Heart left ventricle (tissue), 16 donors: Measurements from ENCODE around the gene SIX1. TPM values are rescaled to one million over a fixed set of nuclear protein-coding genes. Genes with fewer than 3 reads are reported as not detected.

Experiments
- ATAC-seq, 4 donors: fragments of 200-7000 bp; cut with Tn5 transposase; one replicate each; pipeline ENCODE4 v1.9.1; 2020 to 2022; ENCODE audit warnings: moderate library complexity in 4 of 4, mild to moderate bottlenecking in 3 of 4, moderate number of reproducible peaks in 1 of 4
- DNase-seq, 5 donors: peaks; one replicate each; pipeline ENCODE4 v3.0.0-alpha.2; 2020
- H3K27ac ChIP-seq, 12 donors: fragments of 200-600 bp; sonication (generic) in 4 of 12; one replicate each; pipeline versions ENCODE4 v1.5.0 to v1.8.0; 2016 to 2022; ENCODE audit warnings: mild to moderate bottlenecking in 2 of 12
- H3K27me3 ChIP-seq, 9 donors: fragments of 200-600 bp; sonication (generic) in 2 of 9; one replicate each; pipeline versions ENCODE4 v1.5.1 to v1.8.0; 2016 to 2022; ENCODE audit warnings: mild to moderate bottlenecking in 3 of 9
- H3K36me3 ChIP-seq, 9 donors: fragments of 200-600 bp; sonication (generic) in 2 of 9; one replicate each; pipeline versions ENCODE4 v1.5.0 to v1.8.0; 2018 to 2022; ENCODE audit warnings: mild to moderate bottlenecking in 2 of 9
- H3K4me1 ChIP-seq, 12 donors: fragments of 200-600 bp; sonication (generic) in 4 of 12; one replicate each; pipeline versions ENCODE4 v1.5.0 to v1.8.0; 2016 to 2022; ENCODE audit warnings: mild to moderate bottlenecking in 3 of 12
- H3K4me3 ChIP-seq, 12 donors: fragments of 200-600 bp; sonication (generic) in 4 of 12; one replicate each; pipeline versions ENCODE4 v1.5.0 to v1.8.0; 2017 to 2022; ENCODE audit warnings: mild to moderate bottlenecking in 9 of 12, moderate library complexity in 4 of 12
- H3K9me3 ChIP-seq, 12 donors: fragments of 200-600 bp; sonication (generic) in 4 of 12; one replicate each; pipeline versions ENCODE4 v1.5.0 to v1.8.0; 2016 to 2022; ENCODE audit warnings: mild to moderate bottlenecking in 1 of 12
- POLR2A ChIP-seq, 2 donors: fragments of 450-650 bp; IDR thresholded peaks; one replicate each; pipeline ENCODE4 v1.6.1; 2017; ENCODE audit warnings: antibody characterized with exemption in 2 of 2, mild to moderate bottlenecking in 2 of 2, moderate library complexity in 2 of 2
- WGBS, 4 donors: extraction: QIAGEN DNeasy Blood & Tissue Kit in 2 of 4; methylation state at CpG; one replicate each; pipeline versions ENCODE4 v1.1.5 to v1.1.7; 2013 to 2018; 5-methylcytosine and 5-hydroxymethylcytosine counted together
- intact Hi-C, 10 donors: fragments of 100-400 bp; cut with DNase I; formaldehyde crosslinking; loops; one replicate each; pipeline versions ENCODE4 v1.11.1 to v1.14.2; 2022
- polyA plus RNA-seq, 2 donors: library from polyadenylated mRNA; stranded (reverse); fragments of 200-250 nt; gene quantifications; one replicate each; pipeline ENCODE4 v1.2.3, GENCODE V29; 2013
- total RNA-seq, 9 donors: library from RNA; depleted of rRNA in 2 of 9; stranded (reverse); fragments of >200 nt in 2 of 9; fragmentation: NEBNext Ultra II Directional in 3 of 9; extraction: Animal tissue kit (Norgen Biotek cat#: 25700) in 3 of 9; gene quantifications; one replicate each; pipeline versions ENCODE4 v1.1.0 to v1.2.4, GENCODE V29; 2016 to 2023
- TF ChIP-seq, protein P1 (sequence below), 12 donors: fragments of 200-600 bp; sonication (generic) in 4 of 12; IDR thresholded peaks; one replicate each; pipeline versions ENCODE4 v1.5.0 to v1.8.0; 2018 to 2022; ENCODE audit warnings: antibody characterized with exemption in 12 of 12, mild to moderate bottlenecking in 5 of 12
- donor health status: ischemic (EF 13 %, LVEDD 7.1; RV severe dilation, severe dysfunction).
- donor health status: healthy with polysubstance abuse.
- donor health status: DM: no; HTN: yes; CAD: no.
- donor health status: DM: no; HTN: no; CAD: no.
- donor health status: ischemic (EF 25% LVEDD 6.9; RV normal size, moderate dysfunction).
- donor health status: ischemic (EF 25% LVEDD 5.7; RV mildly dilated, moderate dysfunction).
- donor health status: healthy.
- donor health status: DM: yes; HTN: yes; CAD: no.
- donor health status: ischemic (EF 35%, LVEDD 5.7; RV mildly dilated, moderate dysfunction).
- donor health status: nonischemic (EF 11% LVEDD 7.7; RV severe dilation, severe dysfunction).
- donor health status: DM: yes; HTN: yes; CAD: no.
- donor health status: PGD.
- donor health status: ischemic (EF 29% LVEDD 5.4; RV normal size, mild dysfunction).
- donor health status: nonischemic (EF 23%, LVEDD 6.1; RV moderate dilation, normal function).

Gene SIX1
- total and polyA plus RNA-seq, 11 donors: 0.19 to 0.27 (median 0.25) TPM; not detected in 8

- ATAC-seq (no peak), DNase-seq (no peak)
- peaks cover 0 to 5% (median 0%) of the 10 kb centered on the region in 9 donors for H3K27me3 ChIP-seq
- H3K4me3 ChIP-seq: no peak overlapping the region
- intact Hi-C loops: no loop called here
- H3K9me3 ChIP-seq: peaks cover 0 to 8% (median 0%) of the 10 kb centered on the region in 12 donors
- H3K4me1 ChIP-seq: no peaks in the 10 kb centered on the region
- TF ChIP-seq, protein P1, sequence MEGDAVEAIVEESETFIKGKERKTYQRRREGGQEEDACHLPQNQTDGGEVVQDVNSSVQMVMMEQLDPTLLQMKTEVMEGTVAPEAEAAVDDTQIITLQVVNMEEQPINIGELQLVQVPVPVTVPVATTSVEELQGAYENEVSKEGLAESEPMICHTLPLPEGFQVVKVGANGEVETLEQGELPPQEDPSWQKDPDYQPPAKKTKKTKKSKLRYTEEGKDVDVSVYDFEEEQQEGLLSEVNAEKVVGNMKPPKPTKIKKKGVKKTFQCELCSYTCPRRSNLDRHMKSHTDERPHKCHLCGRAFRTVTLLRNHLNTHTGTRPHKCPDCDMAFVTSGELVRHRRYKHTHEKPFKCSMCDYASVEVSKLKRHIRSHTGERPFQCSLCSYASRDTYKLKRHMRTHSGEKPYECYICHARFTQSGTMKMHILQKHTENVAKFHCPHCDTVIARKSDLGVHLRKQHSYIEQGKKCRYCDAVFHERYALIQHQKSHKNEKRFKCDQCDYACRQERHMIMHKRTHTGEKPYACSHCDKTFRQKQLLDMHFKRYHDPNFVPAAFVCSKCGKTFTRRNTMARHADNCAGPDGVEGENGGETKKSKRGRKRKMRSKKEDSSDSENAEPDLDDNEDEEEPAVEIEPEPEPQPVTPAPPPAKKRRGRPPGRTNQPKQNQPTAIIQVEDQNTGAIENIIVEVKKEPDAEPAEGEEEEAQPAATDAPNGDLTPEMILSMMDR (IDR thresholded peaks at IDR 0.05): no peak
- no peak for TF ChIP-seq POLR2A (IDR thresholded peaks at IDR 0.05)
- no peak overlapping the region for H3K27ac ChIP-seq
- H3K36me3 ChIP-seq: no peaks in the 10 kb centered on the region
Measured at GRCh38 chr14:60677701-60678100, 28.4 kb upstream of the SIX1 start.

GRCh38 chr14:60670989-60671388 is 21.7 kb upstream of the SIX1 start:
- Histone ChIP-seq H3K9me3 (peaks cover 0 to 7% (median 0%) of the 10 kb centered on the region in 12 donors), H3K27ac (no peak overlapping the region), H3K4me3 (no peak overlapping the region), H3K27me3 (peaks cover 0 to under 1% (median 0%) of the 10 kb centered on the region in 9 donors), H3K36me3 (no peaks in the 10 kb centered on the region), H3K4me1 (no peaks in the 10 kb centered on the region)
- TF ChIP-seq, protein P1 (IDR thresholded peaks at IDR 0.05): no peak
- TF ChIP-seq POLR2A (IDR thresholded peaks at IDR 0.05): no peak
- DNase-seq: no peak
- no peak for ATAC-seq
- WGBS, 4 donors: 72 to 82% (median 76%) methylated on average over 3 of the region's 3 CpGs
- intact Hi-C loops: no loop called here

DNA sequence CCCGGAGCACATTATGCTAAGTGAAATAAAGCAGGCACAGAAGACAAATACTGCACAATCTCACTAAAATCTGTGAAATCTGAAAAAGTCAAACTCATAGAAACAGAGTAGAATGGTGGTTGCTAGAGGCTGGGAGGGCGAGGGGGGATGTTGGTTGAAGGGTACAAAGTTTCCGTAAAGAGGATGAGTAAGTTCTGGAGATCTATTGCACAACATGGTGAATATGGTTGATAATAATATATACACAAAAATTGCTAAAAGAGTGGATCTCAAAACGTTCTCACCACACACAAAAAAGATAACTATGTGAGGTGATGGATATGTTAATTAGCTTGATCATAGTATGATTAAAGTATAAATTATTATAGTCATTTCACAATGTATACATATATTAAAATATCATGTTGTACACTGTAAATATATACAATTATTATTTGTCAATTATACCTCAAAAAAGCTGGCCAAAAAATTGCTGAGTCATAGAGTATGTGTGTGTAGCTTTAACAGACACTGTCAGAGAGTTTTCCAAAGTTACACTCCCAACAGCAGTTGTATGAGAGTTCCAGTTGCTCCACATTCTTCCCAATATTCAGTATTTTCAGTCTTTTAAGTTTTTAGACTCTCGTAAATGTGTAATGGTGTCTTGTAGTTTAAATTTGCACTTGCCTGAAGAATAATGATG is 19.3 kb upstream of the SIX1 start:
- intact Hi-C loops: no loop called here
- Histone ChIP-seq H3K36me3 (no peaks in the 10 kb centered on the region), H3K27me3 (peaks cover 0 to 21% (median 4%) of the 10 kb centered on the region in 9 donors), H3K9me3 (peaks cover 0 to 7% (median 0%) of the 10 kb centered on the region in 12 donors), H3K27ac (no peak overlapping the region), H3K4me1 (no peaks in the 10 kb centered on the region), H3K4me3 (no peak overlapping the region)
- no peak for DNase-seq
- TF ChIP-seq, protein P1 (IDR thresholded peaks at IDR 0.05): no peak
- no peak for TF ChIP-seq POLR2A (IDR thresholded peaks at IDR 0.05)
- ATAC-seq: no peak
- WGBS, 4 donors: 79 to 84% (median 82%) methylated on average over 5 of the region's 5 CpGs

DNA sequence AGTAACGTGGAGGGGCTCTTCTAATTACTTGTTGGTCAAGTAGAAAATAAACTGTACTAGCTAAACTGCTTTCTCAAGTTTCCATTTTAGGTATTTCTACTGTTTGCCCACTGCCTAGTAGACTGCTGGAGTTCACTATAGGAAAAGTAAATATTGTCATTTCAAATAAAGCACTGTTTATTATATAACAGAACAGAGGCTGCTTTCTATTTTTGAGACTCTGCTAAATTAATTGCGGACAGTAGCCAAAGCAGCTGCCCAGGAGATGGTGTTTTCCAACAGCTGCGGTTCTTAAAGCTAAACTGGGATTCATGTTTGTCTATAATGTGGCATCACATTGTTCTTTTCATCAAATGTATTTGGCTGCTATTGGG is 15.9 kb upstream of the SIX1 start:
- no peaks in the 10 kb centered on the region for H3K36me3 ChIP-seq
- 67 to 82% (median 79%) methylated on average over 3 of the region's 3 CpGs for WGBS, 4 donors
- DNase-seq (no peak), ATAC-seq (no peak)
- peaks cover 6 to 50% (median 16%) of the 10 kb centered on the region in 9 donors for H3K27me3 ChIP-seq
- H3K27ac ChIP-seq: no peak overlapping the region
- H3K4me3 ChIP-seq: no peak overlapping the region
- H3K9me3 ChIP-seq: peaks cover 0 to 7% (median 0%) of the 10 kb centered on the region in 12 donors
- TF ChIP-seq POLR2A (IDR thresholded peaks at IDR 0.05): no peak
- TF ChIP-seq, protein P1 (IDR thresholded peaks at IDR 0.05): no peak
- H3K4me1 ChIP-seq: no peaks in the 10 kb centered on the region
- intact Hi-C loops: no loop called here
